GM21717 (cell line): ENCODE measurements around the gene ZFAND2A.
"Not testable (repeated sequence)": the region's sequence is repeated elsewhere in the genome, so short reads cannot be mapped to it uniquely, and the experiment has no call there.

Source experiments
- ATAC-seq: cut with Tn5 transposase; IDR thresholded peaks from one replicate; pipeline ENCODE4 v1.9.1; 2021; ENCODE audit warnings: mild to moderate bottlenecking, moderate library complexity; ENCODE audit not compliant: unreplicated experiment

ZFAND2A gene

GRCh38 chr7:1154172-1154739, 5.7 kb downstream of the ZFAND2A start:
- ATAC-seq: no peak

GRCh38 chr7:1152492-1152891, 7.5 kb downstream of the ZFAND2A start:
- ATAC-seq: no peak

GRCh38 chr7:1151653-1152425, 8.2 kb downstream of the ZFAND2A start:
- ATAC-seq: no peak

GRCh38 chr7:1151156-1151555, 8.8 kb downstream of the ZFAND2A start:
- ATAC-seq: no peak

DNA sequence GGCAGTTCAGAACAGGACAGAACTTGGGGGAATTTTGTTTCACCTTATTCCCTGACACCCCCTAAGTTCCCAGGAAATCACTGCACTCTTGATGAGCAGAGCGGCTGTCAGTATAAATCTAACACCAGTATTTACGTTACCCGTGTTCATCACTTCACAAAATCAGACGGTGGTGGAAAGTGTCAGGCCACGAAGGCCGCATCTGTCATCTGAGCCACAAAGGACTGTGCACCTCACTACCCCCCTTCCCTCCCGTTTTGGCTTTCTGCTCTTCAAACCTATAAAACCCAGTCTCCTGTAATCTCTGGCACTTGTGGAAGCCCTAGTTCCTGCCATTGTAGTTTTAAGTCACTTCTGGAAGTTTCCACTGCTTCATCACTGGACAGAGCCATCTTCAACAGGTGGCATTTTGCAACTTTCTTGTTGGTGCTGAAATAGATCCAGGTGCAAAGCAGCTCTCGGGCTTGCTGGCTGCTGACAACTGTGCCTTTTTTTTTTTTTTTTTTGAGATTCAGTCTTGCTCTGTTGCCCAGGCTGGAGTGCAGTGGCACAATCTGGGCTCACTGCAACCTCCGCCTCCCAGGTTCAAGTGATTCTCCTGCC, 9.5 kb downstream of the ZFAND2A start:
- no peak for ATAC-seq

GRCh38 chr7:1149351-1149794, 10.6 kb downstream of the ZFAND2A start:
- no peak for ATAC-seq

DNA sequence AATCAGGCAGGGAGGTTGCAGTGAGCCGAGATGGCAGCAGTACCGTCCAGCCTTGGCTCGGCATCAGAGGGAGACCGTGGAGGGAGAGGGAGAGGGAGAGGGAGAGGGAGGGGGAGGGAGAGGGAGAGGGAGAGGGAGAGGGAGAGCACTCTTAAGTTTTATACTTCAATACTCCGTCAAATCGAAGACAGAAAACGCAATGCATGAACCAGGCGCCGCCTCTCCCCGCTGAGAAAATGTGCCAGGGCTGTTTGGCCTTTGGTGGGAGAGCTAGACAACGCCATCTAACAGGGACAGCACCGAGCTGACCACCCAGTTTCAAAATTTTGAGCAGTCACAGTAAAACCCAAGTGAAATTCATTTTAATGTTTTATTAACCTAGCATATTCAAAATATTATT, 12.1 kb downstream of the ZFAND2A start:
- not testable (repeated sequence) for ATAC-seq

GRCh38 chr7:1144269-1144771, 15.7 kb downstream of the ZFAND2A start:
- no peak for ATAC-seq

DNA sequence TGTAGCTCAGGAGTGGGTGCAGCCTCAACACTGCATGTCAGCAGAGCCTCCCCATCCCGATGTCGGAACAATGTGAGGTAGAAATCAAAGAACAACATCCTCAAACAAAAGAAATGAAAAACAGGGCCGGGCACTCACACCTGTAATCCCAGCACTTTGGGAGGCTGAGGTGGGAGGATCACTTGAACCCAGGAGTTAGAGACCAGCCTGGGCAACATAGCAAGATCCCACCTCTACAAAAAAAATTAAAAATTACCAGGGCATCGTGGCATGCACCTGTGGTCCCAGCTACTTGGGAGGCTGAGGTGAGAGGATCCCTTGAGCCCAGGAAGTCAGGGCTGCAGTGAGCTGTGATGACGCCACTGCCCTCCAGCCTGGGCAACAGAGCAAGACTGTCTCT, 17.0 kb downstream of the ZFAND2A start:
- ATAC-seq: not testable (repeated sequence)

DNA sequence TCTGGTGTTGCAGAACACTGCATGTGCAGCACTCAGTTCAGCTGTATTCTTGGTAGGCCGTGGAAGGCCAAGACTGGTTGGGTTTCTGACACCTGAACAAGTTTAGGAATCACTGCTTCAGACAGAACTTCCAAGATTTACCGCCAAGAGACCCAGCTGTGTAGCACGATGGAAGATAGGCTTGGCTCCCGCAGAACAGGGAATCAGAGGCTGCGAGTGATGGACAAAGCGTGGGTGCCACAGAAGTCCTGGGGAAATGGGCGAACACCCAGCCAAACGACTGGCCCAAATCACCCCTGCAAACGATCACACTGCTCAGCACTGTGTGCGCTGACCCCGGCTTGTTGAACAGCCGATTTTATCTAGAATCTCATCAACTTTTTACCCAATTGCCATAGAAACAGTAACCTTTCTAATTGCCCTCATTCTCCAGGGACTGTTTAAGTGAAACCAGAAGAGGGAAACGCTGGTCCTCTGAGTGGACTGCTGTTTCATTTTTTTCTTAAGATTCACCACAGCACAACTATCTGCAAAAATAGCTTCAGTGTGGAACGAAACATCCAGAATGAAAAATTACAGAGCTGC, 17.9 kb downstream of the ZFAND2A start:
- no peak for ATAC-seq

- ATAC-seq: no peak
Measured at GRCh38 chr7:1141651-1142050, 18.3 kb downstream of the ZFAND2A start.

DNA sequence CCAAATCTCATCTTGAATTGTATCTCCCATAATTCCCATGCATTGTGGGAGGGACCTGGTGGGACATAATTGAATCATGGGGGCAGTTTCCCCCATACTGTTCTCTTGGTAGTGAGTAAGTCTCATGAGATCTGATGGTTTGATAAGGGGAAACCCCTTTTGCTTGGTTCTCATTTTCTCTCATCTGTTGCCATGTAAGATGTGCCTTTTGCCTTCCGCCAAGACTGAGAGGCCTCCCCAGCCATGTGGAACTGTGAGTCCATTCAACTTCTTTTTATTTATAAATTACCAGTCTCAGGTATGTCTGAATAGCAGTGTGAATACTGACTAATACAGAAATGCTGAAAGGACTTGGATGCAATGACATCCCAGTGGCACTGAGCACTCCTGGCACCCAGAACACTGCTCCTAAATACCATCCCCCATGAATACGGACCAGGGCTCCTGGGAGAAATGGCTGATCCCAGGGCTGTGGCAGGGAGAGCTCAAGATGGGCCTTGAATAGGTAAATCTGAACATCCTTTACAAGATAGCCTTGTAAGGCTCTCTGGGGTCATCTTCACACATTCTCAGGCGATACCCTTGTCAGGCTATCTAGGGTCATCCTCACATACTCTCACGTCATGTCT, 19.4 kb downstream of the ZFAND2A start:
- ATAC-seq: no peak

DNA sequence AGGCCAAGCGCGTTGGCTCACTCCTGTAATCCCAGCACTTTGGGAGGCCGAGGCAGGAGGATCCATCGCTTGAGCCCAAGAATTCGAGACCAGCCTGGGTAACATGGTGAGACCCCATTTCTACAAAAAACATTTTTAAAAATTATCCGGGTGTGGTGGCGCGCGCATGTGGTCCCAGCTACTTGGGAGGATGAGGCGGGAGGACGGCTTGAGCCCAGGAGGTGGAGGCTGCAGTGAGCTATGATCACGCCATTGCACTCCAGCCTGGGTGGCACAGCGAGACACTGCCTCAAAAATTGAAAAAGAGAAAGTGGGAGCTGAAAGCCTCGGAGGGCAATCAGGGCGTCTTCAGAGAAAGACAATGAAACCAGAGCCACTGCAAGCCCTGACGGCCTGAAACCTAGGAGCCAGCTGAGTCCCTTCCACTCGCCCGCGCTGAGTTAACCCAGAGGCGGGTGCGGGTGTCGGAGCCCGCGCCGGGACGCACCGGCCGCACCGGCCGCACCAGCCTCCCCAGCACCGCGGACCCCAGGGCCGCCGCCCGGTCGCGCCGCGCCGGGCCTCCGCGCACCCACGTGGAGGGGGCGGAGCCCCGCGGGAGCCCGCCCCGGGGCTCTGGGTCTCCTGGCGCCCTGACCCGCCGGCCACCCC, 22.4 kb downstream of the ZFAND2A start:
- peak; percentile 57 for ATAC-seq

DNA sequence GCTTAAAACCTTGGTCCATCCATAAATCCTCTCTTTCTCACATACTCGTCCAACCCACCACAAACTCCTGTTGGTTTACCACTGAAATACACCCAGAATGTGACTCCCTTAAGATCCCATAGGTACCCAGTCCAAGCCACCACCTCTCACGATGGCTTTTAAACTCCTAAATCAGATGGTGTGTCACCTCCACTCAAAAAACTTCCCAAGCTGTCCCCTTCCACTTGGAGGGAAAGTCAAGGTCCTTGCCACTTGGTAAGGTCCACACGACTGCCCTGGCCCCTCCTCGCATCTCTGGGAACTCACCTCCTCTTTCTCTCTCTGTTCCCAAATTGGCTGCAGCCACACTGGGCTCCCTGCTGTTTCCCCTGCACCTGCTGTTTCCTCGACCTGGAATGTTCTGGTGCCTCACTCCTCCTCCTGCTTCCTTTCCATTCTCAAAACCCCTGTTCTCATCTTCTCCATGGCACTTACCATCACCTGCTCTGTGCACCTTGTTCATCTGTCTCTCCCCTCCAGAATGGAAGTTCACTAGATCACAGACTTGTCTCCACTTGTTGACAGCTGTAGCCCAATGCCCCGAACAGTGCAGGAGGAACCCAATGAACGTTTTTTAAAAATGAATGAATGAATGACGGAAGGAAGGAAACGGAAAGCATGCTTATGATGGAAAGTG, 23.0 kb downstream of the ZFAND2A start:
- ATAC-seq: no peak

DNA sequence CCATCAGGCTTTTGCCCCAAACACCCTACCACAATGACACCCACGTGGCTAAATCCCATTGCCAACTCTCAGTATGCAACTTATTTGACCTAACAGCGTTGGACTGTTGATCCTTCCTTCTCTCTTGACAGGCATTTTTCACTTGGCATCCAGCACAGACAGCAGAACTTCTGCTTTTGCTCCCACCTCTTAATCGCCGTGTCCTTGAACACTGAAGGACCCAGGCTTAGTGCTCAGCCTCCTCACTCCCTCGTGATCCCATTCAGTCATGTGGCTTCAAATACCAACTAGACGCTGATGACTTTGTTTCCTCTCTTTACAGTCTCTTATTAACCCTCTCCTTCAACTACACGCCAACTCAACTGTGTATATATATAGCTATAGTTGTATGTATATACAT, 25.0 kb downstream of the ZFAND2A start:
- ATAC-seq: no peak

DNA sequence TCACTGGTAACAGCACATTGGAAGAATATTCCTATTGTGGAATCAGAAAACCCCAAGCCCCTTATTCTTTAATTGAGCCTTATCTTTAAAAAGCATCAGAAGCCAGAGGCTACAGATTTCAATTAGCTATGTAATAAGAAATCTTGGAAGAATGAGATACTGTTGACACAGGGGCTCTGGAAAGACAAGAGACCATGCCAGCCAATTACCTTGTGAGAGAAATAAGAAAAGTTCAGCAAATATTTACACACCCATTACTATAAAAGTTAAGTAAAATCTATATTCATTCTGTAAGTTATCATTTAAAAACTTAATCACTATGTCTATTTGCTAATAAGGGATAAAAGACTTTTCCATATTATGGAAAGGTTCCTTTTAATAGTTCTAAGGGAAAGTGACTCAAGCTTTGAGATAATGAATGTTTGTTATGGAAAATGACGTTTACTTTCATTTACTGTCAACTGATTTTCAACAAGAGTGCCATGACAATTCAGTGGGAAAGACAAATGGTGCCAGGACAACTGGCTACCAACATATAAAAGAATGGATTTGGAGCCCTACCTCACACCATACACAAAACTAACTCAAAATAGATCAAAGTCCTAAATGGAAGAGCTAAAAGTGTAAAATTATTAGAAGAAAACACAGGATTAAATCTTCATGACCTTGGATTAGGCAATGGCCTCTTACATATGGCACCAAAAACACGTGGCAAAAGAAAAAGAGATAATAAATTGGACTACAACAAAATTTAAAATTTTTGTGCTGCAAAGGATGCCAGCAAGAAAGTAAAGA, 28.3 kb downstream of the ZFAND2A start:
- ATAC-seq: no peak

DNA sequence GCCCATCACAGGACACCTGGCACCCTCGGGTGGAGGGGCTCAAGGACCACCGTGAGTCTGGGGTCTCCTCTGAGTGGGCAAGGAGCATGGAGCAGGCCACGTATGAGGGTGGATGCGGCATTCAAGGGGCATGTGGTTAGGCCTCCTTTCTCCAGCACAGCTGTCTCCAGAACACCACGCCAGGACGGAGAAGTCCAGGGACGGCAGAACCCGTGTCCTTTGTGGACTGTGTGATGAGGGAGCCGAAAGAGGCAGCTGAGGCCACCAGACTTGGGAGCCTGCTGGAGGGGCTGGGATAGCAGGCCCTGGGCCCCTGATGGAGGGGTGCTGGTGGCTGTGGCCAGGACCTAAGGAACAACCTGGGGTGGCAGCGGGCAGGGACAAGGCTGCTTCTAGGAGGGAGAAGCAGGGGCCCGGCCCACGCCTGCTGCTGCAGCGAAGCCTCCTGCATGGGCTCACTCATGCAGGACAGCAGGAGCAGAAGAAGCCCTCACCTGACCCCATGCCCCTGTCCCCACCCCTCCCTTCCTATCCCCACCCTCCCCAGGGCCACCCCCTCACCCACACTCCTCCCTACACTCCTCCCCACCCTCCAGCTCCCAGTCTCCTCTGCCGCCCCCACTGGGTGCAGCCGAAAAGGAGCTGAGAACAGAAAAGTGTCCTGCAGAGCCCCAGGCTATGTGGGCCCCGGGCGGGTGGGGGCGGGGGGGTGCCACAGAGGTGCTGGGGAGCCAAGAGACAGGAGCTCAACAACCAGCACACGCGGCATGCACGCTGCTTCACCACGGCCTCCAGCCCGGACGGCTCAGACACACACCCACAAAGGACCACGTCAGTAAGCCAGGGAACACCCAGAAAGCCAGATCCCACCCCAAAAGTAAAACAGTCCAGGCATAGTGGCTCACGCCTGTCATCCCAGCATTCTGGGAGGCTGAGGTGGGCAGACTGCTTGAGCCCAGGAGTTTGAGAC, 29.7 kb downstream of the ZFAND2A start:
- ATAC-seq: no peak

- no peak for ATAC-seq
Measured at GRCh38 chr7:1129431-1129830, 30.6 kb downstream of the ZFAND2A start.
